ENCODE results near the gene NCBP2L.

NCBP2L gene

DNA sequence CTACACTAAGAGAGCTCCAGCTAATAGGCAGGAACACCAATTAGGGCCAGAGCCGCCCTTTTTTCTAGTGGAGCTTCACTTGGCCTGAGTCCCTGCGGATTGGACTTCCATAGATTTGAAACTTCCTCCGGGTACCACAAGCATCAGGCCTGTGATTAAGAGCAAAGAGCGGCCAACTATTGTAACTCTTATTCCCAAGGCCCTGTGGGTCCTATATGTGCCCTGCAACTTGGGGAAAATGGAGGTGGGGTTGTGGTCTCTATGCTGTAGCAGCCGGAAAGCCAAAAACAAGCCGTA lies at the start of gene NCBP2L:
NCBP2L (plus strand) TSS at position 198 of the 297 bp plus-strand sequence. CDS start 16,488 bp downstream, outside the sequence.
- no peak for DNase-seq

DNA sequence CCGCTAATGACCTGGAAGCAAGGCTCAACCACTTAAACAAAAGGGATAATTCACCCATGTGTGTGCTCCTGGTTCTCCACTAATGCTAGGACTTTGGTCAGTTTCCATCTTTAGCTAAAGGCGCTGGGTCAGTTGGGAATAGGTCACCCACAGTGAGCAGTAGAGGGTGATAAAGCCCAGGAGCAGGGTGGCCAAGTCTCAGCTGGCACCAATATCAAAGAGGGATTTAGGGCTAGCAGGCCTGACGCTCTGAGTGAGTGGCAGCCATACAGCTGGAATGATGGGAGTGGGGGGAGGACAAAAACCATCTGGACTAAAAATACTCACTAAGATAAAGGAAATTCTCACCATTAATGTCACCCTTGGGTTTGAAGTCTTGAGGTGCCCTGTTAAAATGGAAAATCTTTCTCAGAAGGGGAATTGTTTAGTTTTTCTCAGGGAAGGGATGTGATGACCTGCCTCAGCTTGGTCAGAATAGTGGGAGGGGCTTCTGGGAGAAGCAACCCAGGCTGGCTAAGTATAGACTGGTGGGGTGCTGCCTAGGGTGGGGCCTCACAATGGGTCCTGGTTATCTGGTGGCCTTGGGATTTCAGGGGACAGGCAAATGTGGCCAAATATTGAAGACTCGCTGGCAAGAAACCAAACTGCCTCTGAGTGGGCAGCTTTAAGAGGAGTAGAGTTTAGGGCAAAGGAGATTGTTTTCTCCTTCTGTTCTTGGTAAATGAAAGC lies 49.0 kb upstream of the NCBP2L start:
- DNase-seq, result no peak

DNA sequence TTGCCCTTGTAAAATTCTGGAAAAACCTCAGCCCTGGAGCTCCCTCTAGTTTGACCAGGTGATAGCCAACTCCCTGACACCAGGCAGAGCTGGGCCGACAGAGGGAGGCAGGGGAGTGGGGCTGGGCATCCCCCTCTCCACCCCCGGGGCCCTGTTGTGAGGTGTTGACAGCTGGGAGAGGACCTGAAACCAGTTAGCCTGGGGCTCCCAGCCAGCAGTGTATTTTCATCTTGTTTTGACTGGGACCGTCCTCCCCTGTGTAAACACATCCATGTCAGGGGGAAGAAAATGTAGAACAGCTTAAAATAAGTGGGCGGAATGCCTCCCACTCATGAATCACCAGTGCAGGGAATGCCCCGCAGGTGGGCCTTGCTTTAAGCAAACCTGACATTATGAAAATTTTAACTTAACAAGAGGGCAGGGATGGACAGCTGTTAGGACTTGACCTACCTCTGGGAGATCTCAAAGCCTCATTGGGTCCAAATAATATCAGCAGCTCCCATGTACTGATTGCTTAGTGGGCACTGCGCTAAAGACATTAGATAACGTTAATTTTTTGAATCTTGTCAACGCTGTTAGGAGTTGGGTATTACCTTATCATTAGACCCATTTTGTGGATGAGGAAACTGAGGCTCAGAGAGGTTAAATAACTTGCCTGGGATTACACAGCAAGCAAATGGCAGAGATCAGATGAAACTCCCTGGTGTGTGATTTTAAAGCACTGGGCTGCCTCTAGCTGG lies 47.8 kb upstream of the NCBP2L start:
- DNase-seq, result no peak

DNA sequence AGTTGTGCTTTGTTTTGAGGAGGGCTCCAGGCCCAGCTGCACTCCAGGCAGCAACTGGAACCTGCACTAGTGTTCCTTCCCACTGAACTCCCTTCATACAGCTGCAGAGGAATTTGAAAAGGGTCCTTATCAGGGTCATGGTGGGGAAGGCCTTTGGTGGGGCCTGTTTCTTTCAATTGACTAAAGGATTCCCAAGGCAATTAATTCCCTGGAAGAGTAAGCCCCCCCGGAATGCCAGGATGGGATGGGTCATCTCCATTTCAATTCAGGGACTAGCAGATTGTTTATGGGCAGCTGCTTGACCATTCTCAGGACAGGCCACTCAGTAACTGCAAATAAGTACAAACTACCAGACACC lies 47.3 kb upstream of the NCBP2L start:
- no peak for DNase-seq

DNA sequence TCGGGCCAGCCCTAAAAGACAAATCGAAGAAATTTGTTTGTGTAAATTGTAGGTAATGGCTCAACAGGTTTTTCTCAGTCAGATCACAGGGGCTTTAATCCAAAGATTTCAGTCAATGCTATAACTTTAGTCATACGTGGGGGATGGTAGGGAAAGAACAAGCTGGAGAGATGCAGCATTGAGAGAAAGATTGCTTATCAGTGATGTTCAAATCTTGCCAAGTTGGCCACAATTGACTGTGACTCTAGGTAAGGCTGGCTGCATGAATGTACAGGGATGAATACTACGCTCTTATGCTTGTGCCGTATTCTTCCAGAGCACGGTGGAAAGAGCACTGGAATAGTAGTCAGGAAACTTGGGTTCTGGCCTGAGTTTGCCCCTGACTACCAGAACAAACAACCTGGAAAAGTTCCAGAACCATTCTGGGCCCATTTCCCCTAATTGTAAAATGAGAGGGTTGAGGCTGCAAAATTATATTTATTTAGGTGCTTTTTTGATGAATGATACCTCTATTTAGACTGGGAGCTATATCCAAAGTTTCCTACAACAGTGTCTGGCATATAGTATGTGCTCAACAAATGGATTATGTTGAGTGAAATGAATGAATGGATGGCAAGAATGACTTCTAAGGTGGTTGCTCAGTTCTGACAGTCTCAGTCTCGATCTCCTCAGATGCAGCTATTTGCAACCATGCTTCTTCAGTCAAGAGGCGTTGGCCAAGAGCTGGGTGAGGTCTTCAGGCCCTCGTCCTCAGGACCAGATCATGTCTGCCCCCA lies 46.4 kb upstream of the NCBP2L start:
- no peak for DNase-seq

DNA sequence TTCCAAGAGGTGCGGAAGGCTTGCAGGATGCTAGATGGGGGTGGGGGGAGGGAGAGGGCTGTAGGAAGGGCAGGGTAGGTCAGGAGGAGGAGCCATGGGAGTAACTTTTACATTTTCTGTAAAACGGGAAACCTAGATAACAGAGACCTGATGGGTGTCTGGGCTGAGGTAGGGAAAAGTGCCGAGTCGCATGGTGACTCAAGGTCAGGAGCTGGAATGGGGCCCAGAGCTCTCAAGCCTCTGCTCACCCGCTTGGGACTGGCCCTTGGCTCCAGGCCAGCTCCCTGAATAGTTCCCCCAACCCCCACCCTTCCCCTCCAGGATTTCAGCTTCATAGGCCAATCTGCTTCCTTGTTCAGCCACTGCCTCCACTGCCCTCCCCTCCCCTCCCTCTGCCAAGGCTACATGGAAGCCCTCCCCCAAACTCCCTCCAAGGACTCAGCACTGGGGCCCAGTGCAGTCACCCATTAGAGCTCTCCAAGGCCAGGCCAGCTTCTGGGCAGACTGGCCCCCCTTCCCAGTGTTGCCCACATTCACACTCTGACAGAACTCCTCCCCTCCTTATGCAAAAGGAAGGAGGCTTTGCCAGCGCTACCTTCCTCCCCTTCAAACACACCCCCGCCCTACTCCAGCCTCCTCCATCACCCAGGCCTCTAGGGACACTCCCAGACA lies 45.6 kb upstream of the NCBP2L start:
- DNase-seq, result peak; percentile 83

DNA sequence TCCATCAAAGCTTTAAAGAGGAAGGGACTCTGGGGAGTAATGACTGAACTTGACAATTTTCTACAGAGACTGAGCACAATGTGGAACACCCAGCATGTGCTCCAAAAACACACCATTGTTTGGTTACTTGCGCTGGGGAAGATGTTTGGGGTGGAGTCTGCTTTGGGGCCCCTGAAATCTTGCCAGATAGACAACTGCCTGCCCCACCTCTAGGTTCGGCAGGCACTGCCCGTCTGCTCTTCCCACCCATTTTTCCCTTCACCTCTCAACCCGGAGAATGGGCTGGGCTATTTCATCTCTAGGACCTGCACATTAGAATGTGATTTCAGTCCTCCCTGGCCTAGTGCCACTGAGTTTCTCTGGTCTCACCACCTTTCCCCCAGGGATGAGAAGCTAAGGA lies 43.8 kb upstream of the NCBP2L start:
- no peak for DNase-seq

DNA sequence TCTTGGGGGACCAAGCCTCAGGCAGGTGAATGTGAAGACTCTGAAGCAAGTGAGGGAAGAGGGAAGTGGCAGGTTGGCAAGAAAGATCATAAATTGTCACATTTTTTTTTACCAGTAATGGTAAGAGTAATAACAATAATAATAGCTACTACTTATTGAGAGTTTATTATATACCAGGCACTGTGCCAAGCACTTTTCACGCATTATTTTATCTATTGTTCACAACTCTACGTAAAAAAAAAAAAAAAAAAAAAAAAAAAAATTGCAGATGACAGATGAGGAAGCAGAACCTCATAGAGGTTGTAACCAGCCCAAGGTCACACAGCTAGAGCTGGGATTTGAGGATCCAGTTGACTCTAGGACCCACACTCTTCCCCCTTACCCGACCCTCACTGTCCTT lies 42.9 kb upstream of the NCBP2L start:
- DNase-seq, result no peak

DNA sequence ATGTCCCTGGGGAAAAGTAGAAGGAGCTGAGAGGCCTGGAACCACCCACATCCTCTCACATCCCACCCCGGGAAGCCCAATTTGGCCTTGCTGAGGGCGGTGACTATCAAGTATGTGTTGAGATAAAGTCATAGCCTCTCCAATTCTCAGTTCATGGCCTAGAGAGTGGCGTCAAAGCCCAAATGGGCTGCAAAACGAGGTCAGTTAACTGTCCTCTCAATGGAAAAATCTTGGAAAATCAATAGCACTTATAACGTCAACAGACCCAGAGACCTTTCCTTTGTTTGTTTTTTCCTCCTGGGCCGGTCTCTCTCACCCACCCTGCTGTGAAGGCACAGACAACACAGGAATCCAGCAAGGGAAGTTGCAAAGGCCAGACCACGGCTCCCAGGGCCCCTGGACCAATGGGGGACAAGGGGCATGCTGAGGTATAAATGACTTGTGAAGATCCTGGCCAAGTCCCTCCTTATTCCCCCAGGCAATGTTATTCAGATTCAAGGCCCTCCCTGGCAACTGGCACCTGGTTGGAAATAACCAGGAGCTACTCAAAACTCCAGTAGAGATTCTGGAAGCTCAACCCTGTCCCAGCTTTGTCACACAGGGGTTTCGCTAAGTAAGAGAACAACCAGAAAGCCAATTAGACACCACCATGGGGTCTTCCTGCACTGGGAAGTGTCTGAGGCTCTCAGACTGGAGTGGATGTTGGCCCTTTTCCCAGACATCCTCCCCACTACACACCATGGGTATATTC lies 40.6 kb upstream of the NCBP2L start:
- DNase-seq, result peak; percentile 56

DNA sequence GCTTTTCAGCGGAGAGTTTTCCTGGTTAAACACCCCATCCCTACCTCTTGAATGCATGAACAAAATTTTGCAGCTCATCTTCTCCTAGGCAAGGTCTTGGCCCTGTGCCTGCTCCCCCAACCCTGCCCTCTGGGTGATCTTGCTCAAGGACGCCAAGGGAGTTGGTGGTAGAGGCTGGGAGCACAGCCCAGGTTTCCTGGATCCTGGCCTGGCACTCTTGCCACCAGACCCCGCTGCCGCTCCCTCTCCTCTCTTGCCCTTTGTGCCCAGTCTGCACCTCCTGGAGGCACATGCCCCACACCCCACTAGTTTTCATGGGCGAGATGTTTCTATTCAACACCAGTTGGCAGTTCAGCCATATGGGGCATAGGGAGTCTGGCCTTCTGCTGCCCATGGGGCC lies 39.3 kb upstream of the NCBP2L start:
- no peak for DNase-seq

DNA sequence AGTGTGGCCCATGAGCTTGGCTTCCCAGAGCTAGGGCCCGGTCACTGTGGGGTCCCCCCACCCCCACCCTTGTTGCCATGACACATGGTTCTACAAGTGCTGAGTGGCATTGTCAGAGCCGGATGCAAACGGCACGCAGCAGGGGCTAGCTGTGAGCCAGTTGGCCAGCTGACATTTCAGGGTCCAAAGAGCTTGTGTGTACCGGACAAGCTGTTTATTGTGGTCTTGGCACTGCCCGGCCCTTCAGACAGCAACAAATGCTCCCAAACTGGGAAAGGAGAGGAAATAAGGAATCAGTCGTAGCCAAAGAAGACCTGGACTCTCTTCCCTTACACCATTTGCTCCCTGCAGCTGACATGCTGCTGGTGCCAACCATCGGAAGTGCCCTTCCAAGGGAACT lies 38.8 kb upstream of the NCBP2L start:
- no peak for DNase-seq

DNA sequence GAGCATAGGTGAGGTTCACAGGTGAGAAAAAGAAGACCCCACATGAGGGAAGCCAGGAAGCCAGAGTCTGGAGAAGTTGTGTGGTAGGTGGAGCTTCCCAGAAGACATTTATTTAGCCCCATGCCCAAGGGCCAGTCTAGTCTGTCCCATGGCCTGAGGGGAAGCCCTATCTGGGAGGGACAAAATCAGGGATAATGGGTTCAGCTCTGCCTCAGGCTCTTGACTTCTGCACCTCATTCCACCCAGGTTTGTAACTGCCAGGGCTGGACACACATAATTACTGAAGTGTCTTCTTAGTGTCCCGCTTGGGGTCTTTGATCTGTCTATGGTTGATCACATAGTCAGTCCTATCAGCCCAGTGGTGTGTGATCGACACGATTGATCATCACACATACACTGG lies 38.0 kb upstream of the NCBP2L start:
- no peak for DNase-seq

DNA sequence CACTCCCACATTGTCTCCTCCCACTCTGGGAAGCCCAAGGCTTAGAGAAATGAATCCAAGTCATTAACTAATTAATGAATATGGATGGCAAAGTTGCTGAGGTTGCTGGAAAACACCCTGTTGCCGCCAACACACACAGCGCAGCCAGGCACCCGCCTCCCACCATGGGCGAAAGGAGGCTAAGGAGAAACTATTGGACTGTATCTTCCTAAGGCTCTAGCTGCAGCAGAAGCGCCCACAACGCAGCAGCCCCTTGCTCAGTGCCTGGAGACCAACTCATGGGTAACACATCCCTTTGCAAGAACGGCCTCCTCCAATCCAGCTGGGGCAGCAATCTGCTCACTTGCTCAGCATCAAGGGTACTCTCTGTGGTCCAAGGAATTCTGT lies 36.1 kb upstream of the NCBP2L start:
- DNase-seq, result no peak

DNA sequence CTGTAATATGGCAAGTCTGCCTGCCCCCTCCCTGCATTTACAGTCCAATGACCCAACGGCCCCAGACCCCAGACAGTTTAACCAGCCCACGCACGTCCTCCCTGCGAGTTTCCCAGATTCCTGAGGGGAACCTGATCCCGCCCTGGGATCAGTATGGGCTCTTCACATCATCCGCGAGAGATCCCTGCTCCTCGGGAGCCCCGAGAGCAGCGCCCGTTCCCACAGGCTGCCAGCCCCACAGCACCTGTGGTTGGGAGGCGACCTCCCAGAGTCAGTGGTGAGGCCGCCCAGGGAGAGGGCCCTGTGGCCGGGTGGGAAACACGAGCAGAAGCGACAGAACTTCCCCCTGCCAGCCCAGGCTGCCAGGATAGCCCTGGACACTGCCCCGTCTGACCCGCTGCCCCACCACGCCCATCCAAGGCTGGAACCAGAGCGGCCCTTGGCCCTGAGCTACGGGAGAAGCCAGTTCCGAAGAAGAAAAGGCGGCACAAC lies 34.8 kb upstream of the NCBP2L start:
- no peak for DNase-seq

DNA sequence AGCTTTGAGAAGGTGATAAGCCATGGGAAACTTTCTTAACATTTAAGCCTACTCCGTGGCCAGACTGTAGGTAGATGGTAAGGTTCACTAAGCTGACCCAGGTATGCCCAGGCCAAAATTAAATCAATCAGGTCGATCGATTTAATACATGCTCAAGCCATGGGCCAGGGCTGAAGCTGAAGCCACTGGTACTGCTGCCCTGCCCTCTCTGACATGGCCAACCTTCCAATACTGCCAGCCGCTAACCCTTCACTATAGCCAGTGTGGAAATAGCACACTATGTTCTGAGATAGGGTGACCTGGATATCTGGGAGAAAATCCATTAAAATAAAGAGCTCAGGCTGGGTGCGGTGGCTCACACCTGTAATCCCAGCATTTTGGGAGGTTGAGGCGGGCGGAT lies 33.5 kb upstream of the NCBP2L start:
- DNase-seq, result no peak

DNA sequence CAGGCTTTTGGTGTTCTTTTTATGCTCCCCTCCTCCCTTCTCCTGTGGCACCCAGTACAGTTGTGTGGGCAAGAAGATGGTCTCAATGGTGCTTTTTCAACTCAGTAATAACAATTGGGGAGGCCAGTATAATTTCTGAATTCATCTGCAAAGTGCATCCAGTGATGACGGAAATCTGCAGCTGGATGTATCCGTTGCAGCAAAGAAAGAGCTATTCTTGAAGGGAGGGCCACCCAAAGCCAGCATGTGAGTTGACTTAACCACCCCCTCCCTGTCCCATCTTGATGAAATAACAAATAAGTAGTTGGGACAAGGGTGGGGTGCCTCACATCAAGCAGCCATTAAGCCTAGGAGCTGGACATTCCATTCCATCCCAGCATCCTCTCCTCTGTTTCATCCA lies 32.7 kb upstream of the NCBP2L start:
- no peak for DNase-seq

DNA sequence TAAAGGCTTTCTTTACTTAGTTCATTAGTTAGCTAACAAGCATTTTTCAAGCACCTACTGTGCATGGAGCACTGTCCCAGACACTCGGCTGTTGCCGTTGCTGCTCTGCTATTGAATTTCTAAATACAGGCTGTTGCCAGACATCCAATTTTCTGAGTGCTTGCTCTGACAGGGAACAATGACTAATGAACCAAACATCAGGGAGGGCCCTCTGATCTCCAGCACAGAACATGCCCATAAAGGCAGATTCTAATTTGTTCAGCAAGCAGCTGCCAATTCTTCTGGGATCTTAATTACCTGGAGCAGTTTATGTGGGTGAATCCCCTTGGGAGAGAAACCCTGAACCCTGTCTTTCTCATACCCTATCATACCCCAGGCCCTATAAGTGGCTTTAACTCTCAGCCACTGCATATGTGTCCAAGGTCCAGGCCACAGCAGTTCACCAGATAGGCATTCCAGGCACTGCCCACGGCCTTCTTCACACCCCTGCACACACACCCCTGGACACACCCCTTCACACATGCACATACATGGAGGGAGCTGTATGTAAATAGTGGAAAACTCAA lies 29.9 kb upstream of the NCBP2L start:
- peak; percentile 25 for DNase-seq

DNA sequence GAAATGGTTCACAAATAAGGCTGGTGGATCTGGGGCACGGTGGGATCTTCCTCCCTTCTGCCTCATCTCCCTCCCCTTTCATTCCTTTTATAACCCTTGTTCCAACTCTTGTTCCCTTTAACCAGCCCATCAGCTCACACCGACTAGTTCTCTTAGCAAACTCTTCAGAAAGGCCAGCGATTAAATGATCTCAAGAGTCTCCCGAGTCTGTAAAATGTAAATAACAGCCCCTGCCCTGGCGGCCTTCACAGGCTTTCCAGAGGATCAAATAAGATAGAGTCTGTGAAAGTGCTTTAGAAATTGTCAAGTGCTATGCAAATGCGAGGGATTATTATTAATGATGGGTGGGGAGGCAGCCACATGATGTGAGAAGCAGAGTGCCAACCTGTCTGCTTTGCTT lies 29.0 kb upstream of the NCBP2L start:
- DNase-seq, result no peak

DNA sequence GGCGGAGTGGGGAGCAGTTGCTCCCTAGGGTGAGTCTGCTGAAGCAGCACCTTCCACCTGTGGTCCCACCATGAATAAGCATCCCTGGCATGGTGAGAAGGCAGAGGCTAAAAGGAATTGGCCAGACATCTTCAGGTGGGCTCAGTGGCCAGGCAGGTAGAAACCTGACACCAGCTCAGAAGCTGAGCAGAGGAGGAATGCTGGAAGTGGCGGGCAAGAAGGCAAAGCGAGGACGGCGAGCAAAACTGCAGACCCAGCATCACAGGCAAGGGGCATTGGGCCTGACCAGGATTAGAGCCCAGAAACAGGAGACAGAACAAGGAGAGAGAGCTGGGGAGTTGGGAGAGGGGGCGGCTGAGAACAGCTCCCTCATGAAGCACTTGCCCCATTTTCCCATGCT lies 27.3 kb upstream of the NCBP2L start:
- no peak for DNase-seq

DNA sequence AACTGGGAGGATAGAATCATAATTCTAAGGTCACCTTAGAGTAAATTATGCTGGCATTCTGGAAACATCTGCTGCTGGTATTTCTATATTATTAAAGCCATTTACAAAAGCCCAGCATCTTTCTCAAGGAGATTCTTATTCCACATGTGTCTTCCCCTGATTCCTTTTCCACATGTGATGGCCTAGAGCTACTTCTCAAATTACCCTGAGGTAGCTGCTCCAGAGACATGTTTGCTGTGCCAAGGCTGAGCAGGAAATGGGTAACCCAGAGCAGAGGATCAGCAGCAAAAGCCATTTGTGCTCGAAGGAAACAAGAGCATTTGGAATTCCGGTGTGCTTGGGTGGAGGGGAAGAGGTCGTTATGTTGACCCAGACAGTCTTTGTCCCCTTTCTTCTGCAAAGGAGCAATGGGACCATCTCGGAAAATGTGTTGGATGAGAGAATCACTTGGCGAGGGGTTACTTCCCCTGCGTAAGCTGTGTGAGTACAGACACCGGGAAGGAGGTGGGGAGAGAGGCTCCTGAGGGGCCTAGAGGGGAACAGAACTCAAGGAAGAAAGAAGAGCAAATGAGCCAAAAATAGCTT lies 26.6 kb upstream of the NCBP2L start:
- no peak for DNase-seq

DNA sequence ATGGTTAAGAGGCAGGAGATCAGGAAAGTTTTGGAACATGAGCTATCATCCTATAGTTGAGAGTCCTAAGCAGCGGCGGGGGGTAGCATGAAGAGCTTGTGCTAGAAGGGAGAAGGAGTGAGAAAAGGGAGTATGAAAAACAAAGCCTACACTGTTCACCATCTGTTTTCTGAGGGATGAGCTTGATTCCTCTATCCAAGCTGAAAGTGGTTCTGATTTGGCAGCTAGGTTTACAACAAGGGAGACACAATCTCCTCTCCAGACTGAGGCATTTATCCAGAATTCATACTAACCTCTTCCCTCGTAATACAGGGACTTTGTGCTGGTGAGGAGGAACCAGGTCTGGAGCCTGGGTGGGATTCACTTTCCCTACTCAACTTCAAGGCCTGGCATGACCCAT lies 25.5 kb upstream of the NCBP2L start:
- no peak for DNase-seq

DNA sequence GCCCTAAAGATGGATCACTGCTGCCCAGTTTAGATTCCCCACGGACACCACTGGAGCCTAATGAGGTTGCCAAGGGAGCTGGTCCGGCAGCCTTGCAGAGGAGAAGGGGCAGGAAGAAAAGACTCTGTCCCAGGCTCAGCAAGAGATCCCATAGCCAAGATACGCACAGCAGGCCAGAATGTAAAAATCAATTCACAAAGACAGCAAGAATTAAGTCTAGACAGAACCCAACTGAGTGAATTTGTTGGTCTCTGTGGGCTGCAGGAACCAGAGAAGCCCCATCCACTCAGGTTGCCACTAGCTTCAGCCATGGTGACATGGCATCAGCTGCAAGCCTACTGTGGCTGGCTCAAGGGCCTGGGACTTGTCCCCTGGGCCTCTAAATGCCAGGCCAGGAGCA lies 24.8 kb upstream of the NCBP2L start:
- DNase-seq, result no peak

Measured in NCI-H2029 (cell line).